ENCODE results near the gene HOXA13.

The HOXA13 gene

DNA sequence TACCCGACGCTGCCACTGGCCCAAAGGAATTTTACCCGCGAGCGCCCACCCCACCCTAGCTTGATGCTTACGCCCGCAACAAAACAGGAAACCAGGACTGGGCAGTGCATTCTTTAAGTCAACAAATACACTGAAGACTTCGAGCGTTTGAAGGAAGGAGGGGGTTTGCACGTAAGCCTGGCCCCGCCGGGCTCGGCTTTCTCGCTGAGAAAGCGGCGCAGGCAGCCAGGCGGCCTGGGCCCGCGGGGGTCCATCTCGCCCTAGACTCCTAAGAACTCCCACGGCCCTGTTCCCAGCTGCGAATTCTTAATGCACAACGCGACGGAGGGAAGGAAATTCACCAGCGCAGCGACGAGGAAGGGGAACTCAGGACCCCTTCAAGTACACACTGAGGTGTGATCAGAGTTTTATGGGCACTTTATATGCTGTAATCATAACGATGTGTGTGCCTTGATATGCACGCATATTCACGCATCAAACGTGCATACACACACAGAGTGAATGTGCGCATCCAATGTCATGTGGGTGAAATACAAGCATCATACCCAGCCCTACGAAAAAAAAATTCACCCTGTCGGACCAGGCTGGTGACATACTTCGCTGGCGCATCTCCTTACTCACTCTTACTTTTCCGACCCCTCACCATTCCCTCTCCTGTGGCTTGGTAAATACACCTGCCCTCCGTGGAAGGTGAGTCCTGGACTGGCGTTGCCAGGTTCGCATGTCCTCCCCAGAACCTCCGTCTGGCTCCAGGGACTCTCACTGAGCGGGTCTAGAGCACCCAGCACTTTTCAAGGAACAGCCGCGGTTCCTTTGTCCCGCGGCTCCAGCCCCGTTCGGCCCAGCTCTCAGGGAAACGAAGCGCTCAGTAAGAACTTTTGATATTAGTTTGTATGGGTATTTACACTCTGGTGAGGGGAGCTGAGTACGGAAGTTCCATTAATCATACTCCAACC is 5.7 kb upstream of the HOXA13 start:
- no peak for DNase-seq

DNA sequence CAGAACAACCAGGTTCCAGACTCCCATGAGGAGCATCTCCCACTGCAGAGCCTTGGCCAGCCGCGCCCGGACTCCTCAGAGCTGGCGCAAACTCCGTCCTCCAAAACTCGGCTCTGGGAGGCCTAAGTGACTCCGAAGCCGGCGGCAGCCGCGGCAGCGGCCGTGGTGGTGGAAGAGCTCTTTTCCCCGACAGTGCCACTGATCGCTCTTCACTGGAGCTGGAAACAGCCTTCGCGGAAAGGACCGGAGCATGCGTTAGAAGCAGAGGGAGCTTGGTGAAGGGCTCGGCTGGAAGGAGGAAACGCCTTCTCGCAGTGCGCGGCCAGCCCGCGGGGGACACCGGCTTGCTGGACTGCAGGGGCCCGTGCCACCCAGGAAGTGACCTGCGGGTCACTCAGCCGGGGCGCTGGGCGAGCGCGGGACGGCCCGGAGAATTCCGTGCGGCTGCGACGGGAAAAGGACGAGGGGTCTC is 5.0 kb upstream of the HOXA13 start:
- DNase-seq = no peak

DNA sequence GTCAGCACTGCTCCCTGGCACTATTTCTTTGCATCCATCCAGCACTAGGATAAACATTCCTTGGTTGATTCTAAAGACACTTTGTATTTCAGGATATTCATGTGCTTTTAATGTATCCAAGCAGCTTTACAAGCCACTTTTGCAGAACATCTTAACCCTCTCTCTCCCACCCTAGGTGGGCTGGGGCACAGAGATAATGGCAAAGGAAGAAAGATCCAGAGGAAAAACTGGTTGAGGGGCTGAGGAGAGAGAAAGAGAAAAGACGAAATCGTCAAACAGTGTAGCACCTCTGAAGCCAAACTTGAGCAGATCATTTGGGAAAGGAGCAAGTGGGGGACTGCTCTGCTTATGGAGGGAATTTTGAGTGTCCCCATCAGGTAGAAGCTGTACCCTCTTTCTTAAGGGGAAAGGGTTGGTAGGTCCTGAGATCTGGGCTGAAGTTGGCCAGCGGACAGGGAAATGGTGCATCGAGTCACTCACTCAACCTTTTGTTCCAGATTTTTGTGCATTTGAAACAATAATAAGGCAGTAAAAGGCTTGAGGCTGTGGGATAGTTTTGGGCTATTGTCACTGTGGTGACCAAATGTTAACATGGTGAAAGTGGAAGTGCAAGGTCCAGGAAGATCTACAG is 4.2 kb upstream of the HOXA13 start:
- DNase-seq = no peak

DNA sequence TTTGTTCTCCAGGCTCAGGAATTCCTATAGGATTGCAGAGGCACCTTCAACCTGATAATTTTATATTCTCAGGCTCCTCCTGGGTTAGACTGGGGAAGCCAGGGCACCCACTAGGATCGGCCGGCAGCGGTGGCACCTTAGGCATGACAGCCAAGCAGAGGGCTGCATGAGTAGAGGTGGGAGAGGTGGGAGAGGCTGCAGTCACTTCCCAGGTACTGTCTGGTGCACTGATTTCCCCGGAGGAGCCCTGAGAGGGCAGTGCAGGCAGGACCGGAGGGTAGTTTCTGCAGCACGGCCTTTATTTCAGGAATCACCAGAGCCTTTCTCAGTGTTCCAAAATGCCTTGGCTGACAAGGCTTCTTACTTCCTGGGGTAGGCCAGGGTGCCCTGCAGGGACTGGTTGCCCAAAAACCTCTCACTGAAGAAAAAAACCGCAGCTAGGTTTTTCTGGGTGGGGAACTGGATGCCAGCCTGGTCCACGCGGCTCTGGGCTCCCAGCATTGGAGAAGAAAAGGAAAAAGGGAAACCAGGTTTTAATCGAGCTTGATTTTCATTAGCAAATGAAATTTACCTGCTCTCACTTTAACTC is 3.6 kb upstream of the HOXA13 start:
- no peak for DNase-seq

DNA sequence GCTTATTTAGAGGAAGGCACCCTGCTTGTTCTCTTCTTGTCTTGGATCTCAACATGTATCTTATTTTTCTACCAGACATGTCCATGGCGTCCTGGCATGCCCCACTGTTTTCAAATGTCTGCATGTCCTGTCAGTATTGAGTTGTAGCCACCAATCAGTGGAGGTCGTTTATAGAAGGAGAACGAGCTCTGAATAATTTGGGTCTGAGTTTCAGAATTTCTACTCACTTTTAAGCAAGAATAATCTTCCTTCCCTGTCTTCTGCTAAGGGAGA is 2.9 kb upstream of the HOXA13 start:
- DNase-seq = no peak

DNA sequence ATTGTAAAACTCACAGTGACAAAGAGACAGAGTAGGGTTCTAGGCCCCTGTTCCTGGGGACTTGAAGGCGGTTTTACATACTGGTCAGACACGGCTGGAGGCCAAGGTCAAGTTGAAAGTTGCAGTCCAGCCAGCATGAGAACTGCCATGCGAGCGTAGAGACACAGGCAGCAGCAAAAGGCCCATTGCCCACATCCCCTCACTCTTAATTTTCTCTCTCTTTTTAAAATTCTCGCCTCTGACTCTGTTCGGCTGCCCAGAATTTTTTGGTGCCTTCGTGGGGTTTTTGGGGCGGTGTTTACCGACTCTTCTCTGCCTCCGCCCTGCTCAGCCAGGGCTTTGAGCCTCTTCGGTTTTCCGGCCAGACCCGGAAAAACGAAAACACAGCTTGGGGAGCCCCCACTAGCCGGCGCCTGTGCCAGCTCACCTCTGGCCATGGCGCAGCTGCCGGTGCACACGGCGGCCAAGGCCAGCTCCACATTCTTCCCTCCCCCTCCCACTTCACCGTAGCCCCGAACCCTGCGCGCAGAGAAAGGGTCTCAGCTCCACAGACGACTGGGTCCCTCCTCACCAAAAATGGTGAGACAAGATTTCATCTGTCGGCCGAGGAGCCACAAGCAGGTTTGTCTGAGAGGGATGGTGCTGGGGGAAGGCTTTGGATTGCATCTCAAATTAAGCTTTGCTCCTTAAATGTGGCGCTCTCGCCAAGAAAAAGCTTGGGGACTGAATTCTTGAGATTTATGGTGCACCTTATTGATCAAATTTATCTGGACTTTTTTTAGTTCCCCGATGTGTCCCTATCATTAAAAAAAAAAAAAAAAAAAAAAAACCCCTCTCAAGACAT is 2.3 kb upstream of the HOXA13 start:
- DNase-seq = no peak

DNA sequence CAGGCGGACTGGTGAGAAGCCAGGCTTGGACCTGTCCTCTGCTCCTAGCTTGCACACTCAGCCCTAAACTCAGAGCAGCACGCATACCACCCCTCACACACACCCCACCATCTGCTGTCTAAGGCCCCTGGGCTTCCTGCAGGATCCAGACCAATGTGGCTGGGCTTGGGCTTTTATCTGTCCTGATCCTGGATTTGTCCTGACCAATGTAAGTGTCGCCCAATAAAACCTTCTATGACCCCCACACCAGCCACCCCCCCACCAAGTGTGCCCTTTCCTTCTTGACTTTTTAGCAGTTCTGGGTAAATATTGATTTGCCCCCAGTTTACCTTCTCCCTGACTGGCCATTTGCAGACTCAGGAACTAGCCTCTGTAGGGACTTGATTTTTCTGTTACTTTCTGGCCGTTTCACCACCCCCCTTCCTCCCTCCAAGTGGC is 1.7 kb upstream of the HOXA13 start:
- DNase-seq = no peak

DNA sequence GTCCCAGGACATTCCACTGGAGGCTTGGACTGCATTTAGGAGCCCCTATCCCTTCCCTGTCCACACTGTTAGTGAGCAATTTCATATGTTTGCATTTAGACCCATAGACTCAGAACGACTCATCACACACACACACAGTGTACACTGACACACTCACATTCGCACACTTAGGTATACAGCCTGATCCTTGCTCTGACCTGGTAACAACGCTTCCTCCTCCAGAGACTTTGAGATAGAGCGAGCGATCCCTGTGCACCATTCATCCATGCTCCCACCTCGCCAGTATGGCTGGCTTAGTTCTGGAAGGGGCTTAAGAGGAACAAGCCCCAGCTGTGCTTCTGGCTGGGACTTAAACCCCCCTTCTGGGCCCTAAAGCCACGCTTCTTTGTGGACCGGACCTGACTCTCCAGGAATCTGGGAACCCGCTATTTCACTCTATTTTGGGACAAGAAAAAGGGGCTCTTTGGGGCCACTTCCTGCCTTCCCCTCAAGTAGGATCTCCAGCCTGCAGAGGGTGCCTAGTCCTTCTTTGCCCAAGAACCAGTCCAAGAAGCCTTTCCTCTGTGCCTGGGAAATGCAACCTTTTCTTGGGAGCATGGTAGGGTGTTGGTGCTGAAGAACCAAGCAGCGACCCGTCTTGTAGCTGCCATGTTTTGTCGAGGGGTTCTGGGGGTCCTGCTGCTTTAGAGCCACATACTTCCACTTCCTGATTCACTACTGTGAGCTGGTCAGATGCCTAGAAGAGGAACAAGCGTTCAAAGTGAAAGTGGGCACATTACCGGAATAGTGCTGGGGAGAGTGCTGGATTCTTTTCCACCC is 1.1 kb upstream of the HOXA13 start:
- DNase-seq = peak; percentile 61

DNA sequence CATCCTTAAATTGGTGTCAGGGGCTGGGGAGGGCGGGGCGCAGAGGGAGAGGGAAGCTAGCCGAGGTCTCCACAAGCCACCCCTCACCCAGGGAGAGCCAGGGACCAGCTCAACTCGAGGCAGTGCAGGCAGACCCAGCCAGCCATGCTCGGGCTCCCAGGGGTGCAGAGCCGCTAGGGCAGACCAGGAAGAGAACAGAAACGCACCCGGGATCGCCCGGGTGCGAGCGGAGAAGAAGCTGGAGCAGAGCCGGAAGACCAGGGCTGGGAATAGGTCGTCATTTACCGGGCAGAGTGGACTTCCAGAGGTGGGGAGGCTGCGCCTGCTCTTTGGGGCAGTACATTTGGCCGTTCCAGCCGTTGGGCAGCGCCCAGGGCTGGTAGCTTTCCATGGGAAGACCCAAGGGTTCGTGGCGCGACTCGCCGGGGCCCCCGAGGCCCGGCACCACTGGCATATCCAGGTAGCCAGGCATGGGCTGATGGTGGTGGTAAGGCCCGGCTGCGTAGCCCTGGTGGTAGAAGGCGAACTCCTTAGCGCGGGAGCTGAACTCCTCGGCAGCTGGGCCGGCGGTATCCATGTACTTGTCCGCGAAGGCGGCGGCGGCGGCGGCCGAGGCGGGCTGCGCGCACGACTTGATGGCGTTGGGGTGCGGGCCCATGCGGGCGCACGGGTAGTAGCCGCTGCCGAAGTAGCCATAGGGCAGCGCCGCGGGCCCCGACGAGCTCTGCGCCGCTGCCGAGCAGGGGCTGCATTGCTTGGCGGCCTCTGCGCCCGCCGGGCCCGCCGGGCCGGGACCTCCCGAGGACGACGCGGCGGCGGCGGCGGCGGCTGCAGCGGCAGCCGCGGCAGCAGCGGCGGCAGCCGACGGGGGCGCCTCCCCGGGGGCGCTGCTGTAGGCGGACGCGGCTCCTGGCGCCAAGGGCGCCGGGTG is 755 bp downstream of the HOXA13 start:
- no peak for DNase-seq

DNA sequence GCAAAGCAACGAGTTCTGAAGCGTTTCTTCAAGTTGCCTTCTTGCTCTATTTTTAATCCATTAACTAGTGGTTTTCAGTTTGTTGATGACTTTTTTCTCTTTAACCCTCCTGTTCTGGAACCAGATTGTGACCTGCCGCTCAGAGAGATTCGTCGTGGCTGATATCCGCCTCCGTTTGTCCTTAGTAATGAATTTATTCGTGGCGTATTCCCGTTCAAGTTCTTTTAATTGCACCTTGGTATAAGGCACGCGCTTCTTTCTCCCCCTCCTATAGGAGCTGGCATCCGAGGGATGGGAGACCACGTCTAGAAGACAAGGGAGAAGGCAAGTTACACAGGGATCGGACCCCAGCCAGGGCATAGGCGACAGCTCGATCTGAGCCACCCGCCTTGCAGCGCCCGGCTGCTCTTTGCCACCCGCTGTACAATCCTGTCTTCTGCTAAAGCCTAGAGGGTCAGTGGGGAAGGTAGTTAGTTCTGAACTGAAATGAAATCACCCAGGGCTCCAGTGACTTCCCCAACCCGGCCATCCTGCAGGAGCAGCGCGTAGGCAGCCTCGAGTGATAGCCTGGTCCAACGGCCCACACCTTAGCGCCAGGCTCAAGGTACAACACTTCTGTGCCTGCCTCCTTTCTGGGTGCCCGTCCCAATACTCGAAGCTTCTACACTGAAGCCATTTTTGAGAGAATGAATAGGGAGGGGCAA is 1.6 kb downstream of the HOXA13 start:
- DNase-seq = no peak

DNA sequence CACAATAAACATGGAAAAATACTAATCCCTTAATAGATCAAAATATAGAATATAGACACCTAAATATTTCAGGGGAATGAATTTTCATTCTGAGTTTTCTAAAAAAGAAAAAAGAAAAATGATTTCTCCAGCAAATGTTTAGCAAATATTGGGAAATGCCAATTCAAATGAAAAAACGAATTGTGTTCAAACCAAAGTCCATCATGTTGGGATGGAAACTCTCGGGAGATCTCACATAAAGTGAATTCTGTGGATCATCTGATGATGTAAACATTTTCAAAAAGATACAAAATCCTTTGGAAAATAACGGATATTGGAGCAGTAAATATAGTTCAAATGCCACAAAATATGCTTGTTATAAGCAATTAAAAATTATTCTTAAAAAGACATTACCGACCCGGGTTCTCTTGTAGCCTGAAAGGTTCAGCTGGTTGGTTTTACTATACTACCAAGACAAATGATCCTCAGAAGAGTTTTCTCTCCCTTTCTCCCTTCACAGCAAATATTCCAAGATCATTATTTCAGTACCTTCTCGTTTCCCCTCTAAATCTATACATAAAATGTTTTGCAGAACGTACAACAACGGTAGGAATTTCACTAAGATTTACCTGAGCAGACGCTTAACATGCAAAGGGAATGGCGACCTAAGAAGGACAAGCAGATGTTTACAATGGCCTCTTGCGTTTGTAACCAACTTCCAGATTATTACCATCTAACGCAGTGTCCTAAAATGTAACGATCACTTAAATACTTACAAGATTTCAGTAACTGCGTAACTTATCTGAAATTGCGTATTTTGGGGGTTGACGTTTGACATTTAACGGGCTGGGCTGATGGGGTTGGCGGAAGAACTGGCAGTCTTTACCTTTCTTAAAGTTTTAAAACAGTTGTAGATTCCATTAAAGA is 2.5 kb downstream of the HOXA13 start:
- DNase-seq = no peak

DNA sequence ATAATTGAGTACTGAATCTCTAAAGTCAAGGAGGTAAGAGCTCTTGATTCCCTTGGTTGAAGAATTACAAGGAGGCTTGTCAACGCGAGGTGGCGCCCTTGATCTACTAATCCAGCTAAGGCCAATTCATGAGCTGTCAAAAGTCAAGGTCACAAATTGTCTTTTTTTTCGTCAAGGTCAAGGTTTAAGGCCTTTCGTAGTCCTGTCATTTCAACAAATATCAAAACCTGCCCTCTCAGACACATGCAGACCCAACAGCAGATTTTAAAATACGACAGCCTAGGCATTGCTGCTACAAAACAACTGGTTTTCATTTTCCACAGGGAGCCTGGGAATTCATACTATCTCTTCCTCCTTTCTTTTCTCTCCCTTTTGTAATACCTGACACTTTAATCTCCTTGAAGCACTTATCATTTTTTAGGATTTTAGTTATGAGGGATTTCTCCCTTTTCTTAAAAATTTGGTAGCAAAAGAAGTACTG is 3.6 kb downstream of the HOXA13 start:
- DNase-seq = peak; percentile 91

DNA sequence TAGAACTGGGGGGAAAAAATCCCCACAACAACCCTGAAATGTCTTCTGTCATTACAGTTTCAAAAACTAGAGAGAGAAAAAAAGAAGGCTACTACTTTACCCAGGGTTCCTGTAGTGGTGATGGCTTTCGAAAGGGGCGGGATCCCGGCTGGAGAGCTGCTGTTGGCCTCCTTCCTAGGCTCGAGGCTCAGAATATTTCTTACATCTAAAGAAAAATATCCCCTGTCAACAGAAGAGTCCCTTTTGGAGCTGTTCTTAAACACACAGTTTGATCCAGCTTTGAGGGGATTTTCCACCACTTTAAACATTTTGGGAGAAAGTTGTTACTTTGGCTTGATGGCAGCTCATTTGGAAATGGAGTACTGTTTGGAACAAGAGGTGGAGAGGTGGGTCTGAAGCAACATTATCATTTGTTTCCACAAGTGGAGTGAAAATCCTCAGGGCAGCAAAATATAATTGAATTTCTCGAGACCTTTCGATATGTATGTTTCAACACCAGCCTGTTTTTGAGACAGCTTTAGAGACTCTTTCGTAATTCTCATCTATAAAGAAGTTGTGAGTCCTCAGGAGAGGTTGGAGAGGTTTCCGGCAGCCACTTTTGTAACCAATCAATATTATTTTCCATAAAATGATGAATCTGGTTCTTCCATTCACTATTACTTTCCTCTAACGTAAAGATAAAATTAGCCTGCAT is 5.1 kb downstream of the HOXA13 start:
- no peak for DNase-seq

DNA sequence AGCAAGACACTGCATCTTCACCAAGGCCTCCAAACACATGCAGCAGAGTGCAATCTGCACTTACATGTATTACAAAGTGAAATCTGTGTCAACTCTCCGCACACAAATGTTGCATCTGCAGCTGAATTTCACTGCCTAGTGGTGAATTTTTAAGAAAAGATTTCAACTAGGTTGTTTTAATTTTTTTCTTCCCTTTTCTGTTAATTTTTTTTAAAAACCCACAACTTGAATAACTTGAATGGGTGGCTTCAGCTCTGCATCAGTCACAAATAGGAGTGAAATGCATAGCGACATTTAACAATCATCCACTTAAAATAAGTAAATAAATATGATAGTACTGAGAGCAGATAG is 5.9 kb downstream of the HOXA13 start:
- DNase-seq = no peak

DNA sequence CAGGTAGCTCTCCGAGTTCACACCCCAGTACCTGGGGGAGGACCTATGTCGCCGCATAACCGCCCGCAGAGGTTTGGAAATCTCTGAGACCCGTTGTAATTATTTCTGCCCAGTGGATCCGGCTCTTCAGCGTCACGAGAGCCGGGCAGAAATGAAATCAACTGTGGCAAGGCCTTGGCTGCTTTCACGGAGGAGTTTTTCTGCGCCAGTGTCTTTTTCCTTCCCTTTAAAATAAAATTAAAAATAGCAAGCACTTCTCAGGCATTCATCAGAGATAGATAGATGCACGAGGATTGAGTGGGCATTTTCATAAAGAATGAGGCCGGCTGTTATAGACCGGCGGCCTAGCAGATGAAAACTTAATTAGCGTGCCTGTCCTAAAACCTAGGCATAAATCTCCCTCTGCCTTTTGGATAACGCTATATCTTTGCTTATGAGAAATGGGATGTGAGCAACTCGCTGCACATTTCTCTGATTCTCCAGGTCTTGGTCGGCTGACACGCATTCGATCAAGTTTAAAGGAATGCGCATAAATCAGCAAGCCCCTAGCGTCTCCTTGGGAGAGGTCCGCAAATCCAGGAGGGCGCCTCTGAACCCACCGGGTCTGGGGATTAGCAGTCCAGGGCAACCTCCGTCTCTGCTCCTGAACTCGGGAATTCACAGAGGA is 6.4 kb downstream of the HOXA13 start:
- DNase-seq = no peak

DNA sequence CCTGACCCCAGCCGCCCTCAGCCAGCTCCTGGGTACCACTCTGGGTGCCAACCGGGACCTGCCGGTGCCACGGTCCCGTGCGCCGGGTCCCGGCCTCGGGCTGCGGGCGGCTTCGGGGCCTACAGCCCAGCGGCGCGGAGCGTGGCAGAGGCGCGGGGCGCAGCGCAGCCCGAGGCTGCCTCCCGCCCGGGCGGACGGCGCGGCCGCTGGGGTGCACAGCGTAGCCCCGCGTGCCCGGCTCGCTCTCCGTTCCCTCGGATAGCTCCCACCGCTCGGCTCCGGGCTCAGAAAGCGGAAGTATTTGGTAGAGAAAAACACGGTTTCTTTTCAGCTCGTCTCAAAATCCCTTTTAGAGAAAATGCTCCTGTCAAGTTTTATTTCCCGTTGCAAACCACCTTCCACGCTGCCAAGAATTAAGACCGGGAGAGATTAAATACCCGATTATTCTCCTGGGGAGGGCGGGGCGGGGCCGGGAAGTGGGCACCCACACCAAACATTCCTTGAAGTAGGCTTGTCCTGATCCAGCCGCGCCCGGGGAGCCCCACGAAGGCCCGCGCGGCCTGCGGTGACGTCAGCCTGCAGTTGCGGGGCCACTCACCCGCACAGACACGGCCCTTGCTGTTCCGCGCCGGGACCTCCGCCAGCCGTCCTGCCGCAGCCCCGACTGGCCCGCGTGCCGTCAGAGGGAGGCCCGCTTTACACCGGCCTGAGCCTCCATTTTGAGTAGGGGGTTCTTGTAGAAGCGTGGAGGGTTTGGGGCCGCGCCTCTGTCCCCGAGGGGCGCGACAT is 7.2 kb downstream of the HOXA13 start:
- peak; percentile 79 for DNase-seq

Measured in hematopoietic multipotent progenitor cell treated with erythropoietin and hydrocortisone succinate and interleukin-3 and kit ligand, for 4 days (in vitro differentiated cells).